Body of pancreas (tissue), 4 donors: Measurements from ENCODE around the gene CPNE1.

Experiments
- POLR2A ChIP-seq, 3 donors: fragments of 450-650 bp; IDR thresholded peaks; one replicate each; pipeline ENCODE4 v1.6.1; 2016; ENCODE audit warnings: antibody characterized with exemption in 3 of 3, mild to moderate bottlenecking in 2 of 3
- TF ChIP-seq, protein P1 (sequence below), 7 experiments: fragments of 450-650 bp in 4 of 7; fragments of 200-600 bp in 3 of 7; sonication (generic) in 3 of 7; IDR thresholded peaks; one replicate each; pipeline ENCODE4 v1.5.1; 2016 to 2019; ENCODE audit warnings: antibody characterized with exemption in 7 of 7

DNA sequence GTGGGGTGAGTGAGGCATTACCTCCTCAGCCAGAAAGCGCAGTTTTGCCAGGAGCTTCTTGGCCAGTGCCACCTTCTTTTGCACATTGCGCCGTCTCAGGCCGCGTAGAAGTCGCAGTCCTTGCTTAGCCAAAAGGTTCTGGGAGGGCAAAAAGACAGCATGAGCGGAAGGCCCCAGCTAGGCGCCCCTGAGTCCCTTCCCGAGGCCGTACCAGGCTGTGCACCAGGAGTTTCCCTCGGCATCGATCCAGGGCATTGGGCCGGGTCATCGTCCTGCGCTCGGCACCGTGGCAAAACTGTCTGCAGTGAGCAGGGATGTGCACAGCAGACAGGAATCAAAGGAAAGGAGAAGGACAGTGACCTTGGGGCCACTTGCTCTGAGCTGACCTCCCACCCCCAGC is 69.2 kb downstream of the CPNE1 start:
- TF ChIP-seq, protein P1, sequence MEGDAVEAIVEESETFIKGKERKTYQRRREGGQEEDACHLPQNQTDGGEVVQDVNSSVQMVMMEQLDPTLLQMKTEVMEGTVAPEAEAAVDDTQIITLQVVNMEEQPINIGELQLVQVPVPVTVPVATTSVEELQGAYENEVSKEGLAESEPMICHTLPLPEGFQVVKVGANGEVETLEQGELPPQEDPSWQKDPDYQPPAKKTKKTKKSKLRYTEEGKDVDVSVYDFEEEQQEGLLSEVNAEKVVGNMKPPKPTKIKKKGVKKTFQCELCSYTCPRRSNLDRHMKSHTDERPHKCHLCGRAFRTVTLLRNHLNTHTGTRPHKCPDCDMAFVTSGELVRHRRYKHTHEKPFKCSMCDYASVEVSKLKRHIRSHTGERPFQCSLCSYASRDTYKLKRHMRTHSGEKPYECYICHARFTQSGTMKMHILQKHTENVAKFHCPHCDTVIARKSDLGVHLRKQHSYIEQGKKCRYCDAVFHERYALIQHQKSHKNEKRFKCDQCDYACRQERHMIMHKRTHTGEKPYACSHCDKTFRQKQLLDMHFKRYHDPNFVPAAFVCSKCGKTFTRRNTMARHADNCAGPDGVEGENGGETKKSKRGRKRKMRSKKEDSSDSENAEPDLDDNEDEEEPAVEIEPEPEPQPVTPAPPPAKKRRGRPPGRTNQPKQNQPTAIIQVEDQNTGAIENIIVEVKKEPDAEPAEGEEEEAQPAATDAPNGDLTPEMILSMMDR (IDR thresholded peaks at IDR 0.05): no peak
- TF ChIP-seq POLR2A (IDR thresholded peaks at IDR 0.05): no peak
